K562 (cell line): ENCODE results near the gene PCDHA11. TPM values are rescaled to one million over a fixed set of nuclear protein-coding genes. Genes with fewer than 3 reads are reported as not detected.

ENCODE experiments used
- ATAC-seq: fragments of 200-7000 bp; cut with Tn5 transposase; 3 replicates; pipeline ENCODE4 v1.9.1; 2020; ENCODE audit warnings: moderate library complexity
- BruUV-seq: library from RNA; stranded (reverse); fragments of 400-500 nt; replicated peaks from 2 replicates; lab custom pipeline; 2021; lab: Mats Ljungman, UMichigan
- CTCF ChIA-PET: fragments of 300-600 bp; formaldehyde crosslinking; extraction: SDS; loops from one replicate; lab custom pipeline; 2021; ENCODE audit warnings: low intra/inter-chr PET ratio; lab: Yijun Ruan, JAX
- POLR2A ChIA-PET: fragments of 300-600, 350-650 bp; sonication (Branson Sonifier 250); formaldehyde crosslinking; extraction: SDS; loops from one replicate; lab custom pipeline; 2021; ENCODE audit warnings: antibody characterized with exemption, inconsistent platforms; lab: Yijun Ruan, JAX
- DNase-seq, 4 experiments: peaks; one replicate each; pipeline versions ENCODE4 v3.0.0 to v3.0.0-alpha.2; 2011 to 2018; ENCODE audit warnings: low spot score in 3 of 4, mixed read lengths in 3 of 4; ENCODE audit errors: extremely low read depth in 1 of 4
- FAIRE-seq: peaks from 2 replicates; lab custom pipeline; 2011; peaks lifted over from hg19 to GRCh38; lab: Jason Lieb, UNC
- H2AFZ ChIP-seq: 2 replicates; pipeline ENCODE4 v1.6.0; 2011; ENCODE audit warnings: low read depth, low read length, control low read depth, inconsistent platforms
- H3K27ac ChIP-seq: fragments of 200-600 bp; 3 replicates; pipeline ENCODE4 v1.8.0; 2011; ENCODE audit warnings: low read depth, mild to moderate bottlenecking, control low read depth, inconsistent platforms, low read length, moderate library complexity, mixed read lengths; ENCODE audit errors: extremely low read depth
- H3K27me3 ChIP-seq, 2 experiments: fragments of 300-600 bp in 1 of 2; 2 replicates in 1 of 2; 3 replicates in 1 of 2; pipeline versions ENCODE4 v1.6.0 to v1.8.0; 2011; ENCODE audit warnings: inconsistent platforms in 2 of 2, low read length in 2 of 2, mild to moderate bottlenecking in 1 of 2, mixed read lengths in 1 of 2, moderate library complexity in 1 of 2; ENCODE audit not compliant: control insufficient read depth in 2 of 2, insufficient read depth in 2 of 2
- H3K36me3 ChIP-seq: fragments of 300-600 bp; 3 replicates; pipeline ENCODE4 v1.8.0; 2011; ENCODE audit warnings: mild to moderate bottlenecking, low read length, inconsistent platforms; ENCODE audit not compliant: control insufficient read depth, insufficient read depth
- H3K4me1 ChIP-seq, 2 experiments: fragments of 200-600 bp in 1 of 2; replicated peaks in 1 of 2; 2 replicates in 1 of 2; 3 replicates in 1 of 2; pipeline versions ENCODE4 v1.5.1 to v1.8.0; 2011; ENCODE audit warnings: inconsistent platforms in 2 of 2, low read length in 2 of 2, mild to moderate bottlenecking in 1 of 2, mixed read lengths in 1 of 2, moderate library complexity in 1 of 2; ENCODE audit not compliant: control insufficient read depth in 2 of 2, insufficient read depth in 2 of 2
- H3K4me2 ChIP-seq: 2 replicates; pipeline ENCODE4 v1.6.1; 2011; ENCODE audit warnings: low read length, control low read depth, inconsistent platforms, mixed read lengths; ENCODE audit not compliant: insufficient read depth
- H3K4me3 ChIP-seq: fragments of 200-600 bp; sonication (generic), shearing (Covaris generic); 2 replicates; pipeline ENCODE4 v1.5.1; 2016; ENCODE audit warnings: control low read depth, inconsistent platforms
- H3K79me2 ChIP-seq: fragments of 200-600 bp; 3 replicates; pipeline ENCODE4 v1.8.0; 2011; ENCODE audit warnings: low read length, inconsistent platforms; ENCODE audit not compliant: control insufficient read depth, insufficient read depth
- H3K9ac ChIP-seq, 2 experiments: 2 replicates each; pipeline versions ENCODE4 v1.6.0 to v1.6.1; 2011; ENCODE audit warnings: low read depth in 2 of 2, low read length in 2 of 2, control low read depth in 1 of 2, inconsistent platforms in 1 of 2, mild to moderate bottlenecking in 1 of 2, mixed read lengths in 1 of 2; ENCODE audit not compliant: insufficient read depth in 1 of 2
- H3K9me1 ChIP-seq: one replicate; pipeline ENCODE4 v1.6.0; 2011; ENCODE audit warnings: inconsistent platforms, mild to moderate bottlenecking, low read length, moderate library complexity; ENCODE audit not compliant: control insufficient read depth, insufficient read depth
- H3K9me3 ChIP-seq: replicated peaks from 2 replicates; pipeline ENCODE4 v1.5.1; 2011; ENCODE audit warnings: low read depth, low read length, inconsistent platforms; ENCODE audit not compliant: control insufficient read depth, insufficient read depth
- H4K20me1 ChIP-seq: replicated peaks from 2 replicates; pipeline ENCODE4 v1.6.1; 2011; ENCODE audit warnings: low read length, inconsistent platforms, mixed read lengths; ENCODE audit not compliant: control insufficient read depth, insufficient read depth
- CC2D1A ChIP-seq: fragments of 450-650 bp; IDR thresholded peaks from 2 replicates; pipeline ENCODE4 v1.6.1; 2017; ENCODE audit warnings: mild to moderate bottlenecking
- WGBS: fragments of 100-300 bp; shearing (Covaris generic); methylation state at CpG from one replicate; pipeline ENCODE4 v1.1.6; 2016; ENCODE audit warnings: low coverage, mixed read lengths; ENCODE audit not compliant: insufficient coverage; ENCODE audit errors: missing lambda C conversion rate; 5-methylcytosine and 5-hydroxymethylcytosine counted together
- in situ Hi-C: fragments of 300-500 bp; cut with MboI; formaldehyde crosslinking; loops from 4 replicates; pipeline ENCODE4 v1.15.0; 2018; ENCODE audit warnings: inconsistent platforms, mixed read lengths
- intact Hi-C: fragments of 100-400 bp; cut with micrococcal nuclease; formaldehyde crosslinking; loops from 2 replicates; pipeline ENCODE4 v1.14.2; 2022
- polyA plus RNA-seq, 8 experiments: library from polyadenylated mRNA; depleted of rRNA in 4 of 8; stranded (reverse) in 5 of 8; unstranded in 3 of 8; fragments of >200 nt; fragmentation: Nextera tagmentation in 2 of 8; fragmentation: Illumina TruSeq in 1 of 8; extraction: Ambion mirVana in 2 of 8; extraction: Trizol in 1 of 8; gene quantifications; 2 replicates each; pipeline versions ENCODE4 v1.2.1 to v1.2.3, GENCODE V29; 2011 to 2014; ENCODE audit warnings: inconsistent platforms in 1 of 8, missing spikeins in 1 of 8
- total RNA-seq, 7 experiments: library from RNA; depleted of rRNA in 6 of 7; stranded (reverse); fragments of >200 nt in 6 of 7; fragmentation: Illumina TruSeq in 2 of 7; extraction: Trizol in 2 of 7; gene quantifications; 2 replicates each; pipeline versions ENCODE4 v1.2.1 to v1.2.3, GENCODE V29; 2011 to 2021; ENCODE audit warnings: low replicate concordance in 1 of 7

Gene PCDHA11
- total and polyA plus RNA-seq, 9 of the 15 experiments (the other 6 are each of a cell fraction or from before 2014, with no cell fraction given): not detected

GRCh38 chr5:140916325-140916724 lies 47.6 kb downstream of the PCDHA11 start:
- intact Hi-C loops (no loop called here), in situ Hi-C loops (no loop called here)
- Histone ChIP-seq H3K36me3 (no peaks in the 10 kb centered on the region), H3K27me3 (no peaks in the 10 kb centered on the region)
- POLR2A ChIA-PET: no interaction called here
- FAIRE-seq: no peak
- WGBS: 0% methylated on average over 1 of the region's 1 CpG
- no peak for TF ChIP-seq CC2D1A
- TF ChIP-seq, all 486 proteins: peak for 0
- no peak for DNase-seq
- no peak for ATAC-seq
- Histone ChIP-seq H2AFZ (no peak overlapping the region), H3K4me1 (no peaks in the 10 kb centered on the region), H3K9me3 (no peaks in the 10 kb centered on the region; the same call in 1 of the 2 replicates), H3K4me2 (no peak overlapping the region), H3K79me2 (no peaks in the 10 kb centered on the region), H4K20me1 (no peaks in the 10 kb centered on the region), H3K27ac (no peak overlapping the region), H3K9me1 (no peaks in the 10 kb centered on the region), H3K9ac (no peak overlapping the region), H3K4me3 (no peak overlapping the region)
- no TSS peak for BruUV-seq
- CTCF ChIA-PET: no interaction called here

Other genes with a start within 250 kb of the PCDHA11 start
Only the 7 nearest of the 26 such genes appear.
- gene PCDHA6, start 41.0 kb upstream of the PCDHA11 start, total RNA-seq (2014; rRNA removed): not detected in 2 replicates
- not detected in 2 replicates for gene PCDHA6, start 41.0 kb upstream of the PCDHA11 start, total RNA-seq (2014; rRNA removed; fragmentation: Illumina TruSeq; extraction: Trizol)
- not detected in 2 replicates for gene PCDHA6, start 41.0 kb upstream of the PCDHA11 start, total RNA-seq (2015; rRNA removed; fragmentation: Illumina TruSeq; extraction: Trizol)
- gene PCDHA6, start 41.0 kb upstream of the PCDHA11 start, total RNA-seq (2021): not detected in 2 replicates
- not detected in 2 replicates for gene PCDHA6, start 41.0 kb upstream of the PCDHA11 start, polyA plus RNA-seq (2011; rRNA removed)
- not detected in 2 replicates for gene PCDHA6, start 41.0 kb upstream of the PCDHA11 start, polyA plus RNA-seq (2014; fragmentation: Illumina TruSeq; extraction: Trizol)
- gene PCDHA6, start 41.0 kb upstream of the PCDHA11 start, polyA plus RNA-seq (2014; fragmentation: Nextera tagmentation; extraction: Ambion mirVana): not detected
- gene PCDHA6, start 41.0 kb upstream of the PCDHA11 start, polyA plus RNA-seq (2014; rRNA removed): not detected in 2 replicates
- gene PCDHA7, start 34.7 kb upstream of the PCDHA11 start, total RNA-seq (2014; rRNA removed): not detected in 2 replicates
- not detected in 2 replicates for gene PCDHA7, start 34.7 kb upstream of the PCDHA11 start, total RNA-seq (2014; rRNA removed; fragmentation: Illumina TruSeq; extraction: Trizol)
- not detected in 2 replicates for gene PCDHA7, start 34.7 kb upstream of the PCDHA11 start, total RNA-seq (2015; rRNA removed; fragmentation: Illumina TruSeq; extraction: Trizol)
- not detected in 2 replicates for gene PCDHA7, start 34.7 kb upstream of the PCDHA11 start, total RNA-seq (2021)
- not detected in 2 replicates for gene PCDHA7, start 34.7 kb upstream of the PCDHA11 start, polyA plus RNA-seq (2011; rRNA removed)
- not detected in 2 replicates for gene PCDHA7, start 34.7 kb upstream of the PCDHA11 start, polyA plus RNA-seq (2014; fragmentation: Illumina TruSeq; extraction: Trizol)
- gene PCDHA7, start 34.7 kb upstream of the PCDHA11 start, polyA plus RNA-seq (2014; fragmentation: Nextera tagmentation; extraction: Ambion mirVana): not detected
- gene PCDHA7, start 34.7 kb upstream of the PCDHA11 start, polyA plus RNA-seq (2014; rRNA removed): not detected in 2 replicates
- gene PCDHA8, start 27.8 kb upstream of the PCDHA11 start, total RNA-seq (2014; rRNA removed): not detected in 2 replicates
- not detected in 2 replicates for gene PCDHA8, start 27.8 kb upstream of the PCDHA11 start, total RNA-seq (2014; rRNA removed; fragmentation: Illumina TruSeq; extraction: Trizol)
- not detected in 2 replicates for gene PCDHA8, start 27.8 kb upstream of the PCDHA11 start, total RNA-seq (2015; rRNA removed; fragmentation: Illumina TruSeq; extraction: Trizol)
- not detected in 2 replicates for gene PCDHA8, start 27.8 kb upstream of the PCDHA11 start, total RNA-seq (2021)
- gene PCDHA8, start 27.8 kb upstream of the PCDHA11 start, polyA plus RNA-seq (2011; rRNA removed): not detected in 2 replicates
- not detected in 2 replicates for gene PCDHA8, start 27.8 kb upstream of the PCDHA11 start, polyA plus RNA-seq (2014; fragmentation: Illumina TruSeq; extraction: Trizol)
- gene PCDHA8, start 27.8 kb upstream of the PCDHA11 start, polyA plus RNA-seq (2014; fragmentation: Nextera tagmentation; extraction: Ambion mirVana): not detected
- not detected in 2 replicates for gene PCDHA8, start 27.8 kb upstream of the PCDHA11 start, polyA plus RNA-seq (2014; rRNA removed)
- not detected in 2 replicates for gene PCDHA9, start 20.6 kb upstream of the PCDHA11 start, total RNA-seq (2014; rRNA removed)
- gene PCDHA9, start 20.6 kb upstream of the PCDHA11 start, total RNA-seq (2014; rRNA removed; fragmentation: Illumina TruSeq; extraction: Trizol): not detected in 2 replicates
- not detected in 2 replicates for gene PCDHA9, start 20.6 kb upstream of the PCDHA11 start, total RNA-seq (2015; rRNA removed; fragmentation: Illumina TruSeq; extraction: Trizol)
- not detected in 2 replicates for gene PCDHA9, start 20.6 kb upstream of the PCDHA11 start, total RNA-seq (2021)
- gene PCDHA9, start 20.6 kb upstream of the PCDHA11 start, polyA plus RNA-seq (2011; rRNA removed): not detected in 2 replicates
- gene PCDHA9, start 20.6 kb upstream of the PCDHA11 start, polyA plus RNA-seq (2014; fragmentation: Illumina TruSeq; extraction: Trizol): not detected in 2 replicates
- not detected for gene PCDHA9, start 20.6 kb upstream of the PCDHA11 start, polyA plus RNA-seq (2014; fragmentation: Nextera tagmentation; extraction: Ambion mirVana)
- gene PCDHA9, start 20.6 kb upstream of the PCDHA11 start, polyA plus RNA-seq (2014; rRNA removed): not detected in 2 replicates
- not detected in 2 replicates for gene PCDHA10, start 13.1 kb upstream of the PCDHA11 start, total RNA-seq (2014; rRNA removed)
- not detected in 2 replicates for gene PCDHA10, start 13.1 kb upstream of the PCDHA11 start, total RNA-seq (2014; rRNA removed; fragmentation: Illumina TruSeq; extraction: Trizol)
- not detected in 2 replicates for gene PCDHA10, start 13.1 kb upstream of the PCDHA11 start, total RNA-seq (2015; rRNA removed; fragmentation: Illumina TruSeq; extraction: Trizol)
- gene PCDHA10, start 13.1 kb upstream of the PCDHA11 start, total RNA-seq (2021): not detected in 2 replicates
- gene PCDHA10, start 13.1 kb upstream of the PCDHA11 start, polyA plus RNA-seq (2011; rRNA removed): not detected in 2 replicates
- gene PCDHA10, start 13.1 kb upstream of the PCDHA11 start, polyA plus RNA-seq (2014; fragmentation: Illumina TruSeq; extraction: Trizol): not detected in 2 replicates
- gene PCDHA10, start 13.1 kb upstream of the PCDHA11 start, polyA plus RNA-seq (2014; fragmentation: Nextera tagmentation; extraction: Ambion mirVana): not detected
- gene PCDHA10, start 13.1 kb upstream of the PCDHA11 start, polyA plus RNA-seq (2014; rRNA removed): not detected in 2 replicates
- gene PCDHA12, start 6.4 kb downstream of the PCDHA11 start, total RNA-seq (2014; rRNA removed): not detected in 2 replicates
- gene PCDHA12, start 6.4 kb downstream of the PCDHA11 start, total RNA-seq (2014; rRNA removed; fragmentation: Illumina TruSeq; extraction: Trizol): not detected in 2 replicates
- gene PCDHA12, start 6.4 kb downstream of the PCDHA11 start, total RNA-seq (2015; rRNA removed; fragmentation: Illumina TruSeq; extraction: Trizol): not detected in 2 replicates
- not detected in 2 replicates for gene PCDHA12, start 6.4 kb downstream of the PCDHA11 start, total RNA-seq (2021)
- not detected in 2 replicates for gene PCDHA12, start 6.4 kb downstream of the PCDHA11 start, polyA plus RNA-seq (2011; rRNA removed)
- not detected in 2 replicates for gene PCDHA12, start 6.4 kb downstream of the PCDHA11 start, polyA plus RNA-seq (2014; fragmentation: Illumina TruSeq; extraction: Trizol)
- gene PCDHA12, start 6.4 kb downstream of the PCDHA11 start, polyA plus RNA-seq (2014; fragmentation: Nextera tagmentation; extraction: Ambion mirVana): not detected
- not detected in 2 replicates for gene PCDHA12, start 6.4 kb downstream of the PCDHA11 start, polyA plus RNA-seq (2014; rRNA removed)
- not detected in 2 replicates for gene PCDHA13, start 13.2 kb downstream of the PCDHA11 start, total RNA-seq (2014; rRNA removed)
- not detected in 2 replicates for gene PCDHA13, start 13.2 kb downstream of the PCDHA11 start, total RNA-seq (2014; rRNA removed; fragmentation: Illumina TruSeq; extraction: Trizol)
- not detected in 2 replicates for gene PCDHA13, start 13.2 kb downstream of the PCDHA11 start, total RNA-seq (2015; rRNA removed; fragmentation: Illumina TruSeq; extraction: Trizol)
- gene PCDHA13, start 13.2 kb downstream of the PCDHA11 start, total RNA-seq (2021): not detected in 2 replicates
- gene PCDHA13, start 13.2 kb downstream of the PCDHA11 start, polyA plus RNA-seq (2011; rRNA removed): not detected in 2 replicates
- not detected in 2 replicates for gene PCDHA13, start 13.2 kb downstream of the PCDHA11 start, polyA plus RNA-seq (2014; fragmentation: Illumina TruSeq; extraction: Trizol)
- gene PCDHA13, start 13.2 kb downstream of the PCDHA11 start, polyA plus RNA-seq (2014; fragmentation: Nextera tagmentation; extraction: Ambion mirVana): not detected
- gene PCDHA13, start 13.2 kb downstream of the PCDHA11 start, polyA plus RNA-seq (2014; rRNA removed): not detected in 2 replicates